ENCODE results near the gene LYSMD2. TPM values are rescaled to one million over a fixed set of nuclear protein-coding genes. Genes with fewer than 3 reads are reported as not detected.

Gene LYSMD2
- total and polyA plus RNA-seq, 2 experiments from 2014 or later, result 6.3 to 6.7 TPM

DNA sequence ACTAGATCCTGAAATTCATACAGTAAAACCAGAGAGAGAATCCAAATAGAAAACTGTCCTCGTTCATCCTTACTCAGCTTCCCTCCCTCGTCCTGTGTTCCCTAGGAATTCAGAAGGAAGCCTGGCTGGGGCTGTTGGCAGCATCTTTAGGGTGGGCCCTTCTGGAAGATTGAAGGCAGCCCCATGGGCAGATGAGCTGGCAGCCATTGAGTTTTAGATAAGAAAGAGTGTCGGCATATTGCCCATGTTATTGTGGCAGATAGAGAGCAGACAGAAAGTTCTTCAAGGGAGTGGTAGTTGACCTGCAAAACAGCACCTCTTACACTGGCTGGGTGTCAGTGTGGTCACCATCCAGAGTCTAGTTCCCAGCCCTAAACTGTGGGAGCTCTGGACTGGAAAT lies 37.5 kb upstream of the LYSMD2 start:
- H3K9me2 ChIP-seq (ENCODE audit: insufficient read depth), result no peaks in the 10 kb centered on the region
- no peaks in the 10 kb centered on the region for H3K79me2 ChIP-seq (ENCODE audit: insufficient read depth)
- no peaks in the 10 kb centered on the region for H3K9me3 ChIP-seq (ENCODE audit: low read depth)
- H3K4me3 ChIP-seq, result no peak overlapping the region
- H3K9ac ChIP-seq, result no peak overlapping the region
- H3K4me2 ChIP-seq (ENCODE audit: unreplicated experiment), result no peak overlapping the region
- TF ChIP-seq EZH2phosphoT487 (IDR thresholded peaks at IDR 0.05; ENCODE audit: insufficient read depth, low read depth) (no peak), EZH2 (IDR thresholded peaks at IDR 0.05; ENCODE audit: insufficient read depth, poor library complexity, severe bottlenecking) (no peak)
- DNase-seq, result no peak
- H3K4me1 ChIP-seq (ENCODE audit: insufficient read depth), result no peaks in the 10 kb centered on the region
- no peak overlapping the region for H2AFZ ChIP-seq
- WGBS, 2 experiments (ENCODE audit: low coverage in 1 of 2, low lambda C conversion rate in 2 of 2, missing lambda C conversion rate in 2 of 2), result 90 to 94% methylated on average over 3 of the region's 3 CpGs
- in situ Hi-C loops (cut with MboI), result loop anchor here (5.0 kb wide), 1 partner anchor 123 kb away; no protein-coding TSS in a partner anchor
- H3F3A ChIP-seq (ENCODE audit: insufficient read depth), result peaks cover 3% of the 10 kb centered on the region; the same call in 1 of the 2 replicates
- no peaks in the 10 kb centered on the region for H3K36me3 ChIP-seq (ENCODE audit: low read depth)
- no peaks in the 10 kb centered on the region for H3K27me3 ChIP-seq (replicated peaks; ENCODE audit: insufficient read depth)
- no peaks in the 10 kb centered on the region for H4K20me1 ChIP-seq (ENCODE audit: insufficient read depth)
- no peak overlapping the region for H3K27ac ChIP-seq

DNA sequence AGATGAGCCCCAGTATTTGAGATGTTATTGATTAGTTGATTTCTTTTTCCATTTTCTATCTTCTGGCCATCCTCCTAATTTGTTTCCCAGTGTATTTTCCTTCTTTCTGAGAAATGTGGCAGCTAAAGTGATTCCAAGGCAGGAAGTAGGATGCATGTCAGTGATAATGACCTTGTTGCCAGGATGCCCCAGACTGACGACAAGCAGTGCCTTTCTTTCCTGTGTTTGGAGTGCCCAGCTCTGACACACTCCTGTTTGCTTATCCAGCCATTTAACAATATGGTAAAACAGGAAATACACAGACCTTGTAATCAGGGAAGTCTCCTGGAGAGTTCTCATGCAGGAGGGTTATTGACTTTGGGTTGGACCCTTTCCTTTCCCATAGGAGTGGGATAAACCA lies 34.3 kb upstream of the LYSMD2 start:
- no peaks in the 10 kb centered on the region for H4K20me1 ChIP-seq (ENCODE audit: insufficient read depth)
- 62 to 74% methylated on average over 1 of the region's 1 CpG for WGBS, 2 experiments (ENCODE audit: low coverage in 1 of 2, low lambda C conversion rate in 2 of 2, missing lambda C conversion rate in 2 of 2)
- no peaks in the 10 kb centered on the region for H3K9me2 ChIP-seq (ENCODE audit: insufficient read depth)
- no peak for DNase-seq
- no peak for TF ChIP-seq EZH2phosphoT487 (IDR thresholded peaks at IDR 0.05; ENCODE audit: insufficient read depth, low read depth)
- TF ChIP-seq EZH2 (IDR thresholded peaks at IDR 0.05; ENCODE audit: insufficient read depth, poor library complexity, severe bottlenecking), result no peak
- no peaks in the 10 kb centered on the region for H3K27me3 ChIP-seq (replicated peaks; ENCODE audit: insufficient read depth)
- H3K79me2 ChIP-seq (ENCODE audit: insufficient read depth), result no peaks in the 10 kb centered on the region
- H3K27ac ChIP-seq, result no peak overlapping the region
- H3K9ac ChIP-seq, result no peak overlapping the region
- in situ Hi-C loops (cut with MboI), result loop anchor here (5.0 kb wide), 1 partner anchor 119 kb away; no protein-coding TSS in a partner anchor
- H2AFZ ChIP-seq, result no peak overlapping the region
- H3K36me3 ChIP-seq (ENCODE audit: low read depth), result no peaks in the 10 kb centered on the region
- H3K9me3 ChIP-seq (ENCODE audit: low read depth), result no peaks in the 10 kb centered on the region
- no peaks in the 10 kb centered on the region; the same call in 1 of the 2 replicates for H3F3A ChIP-seq (ENCODE audit: insufficient read depth)
- no peaks in the 10 kb centered on the region for H3K4me1 ChIP-seq (ENCODE audit: insufficient read depth)
- H3K4me2 ChIP-seq (ENCODE audit: unreplicated experiment), result no peak overlapping the region
- H3K4me3 ChIP-seq, result no peak overlapping the region

DNA sequence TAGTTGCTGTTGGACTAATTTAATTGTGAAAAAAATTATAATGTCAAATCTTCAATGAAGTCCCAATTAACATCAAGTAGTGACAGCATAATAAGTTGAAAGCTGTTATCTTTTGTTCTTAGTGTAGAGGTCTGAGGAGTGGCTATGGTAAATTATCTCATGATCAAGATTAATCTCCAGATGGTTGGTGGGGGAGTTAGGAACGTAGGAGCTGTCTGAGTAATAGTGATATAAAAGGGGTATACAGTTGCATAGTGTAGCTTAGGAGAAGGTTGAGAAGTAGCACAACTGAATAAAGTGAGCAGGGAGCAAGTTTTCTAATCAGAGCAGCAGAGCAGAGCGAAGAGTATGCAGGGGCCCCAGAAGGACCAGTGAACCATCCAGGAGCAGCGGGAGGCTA lies 33.4 kb upstream of the LYSMD2 start:
- H3K9me3 ChIP-seq (ENCODE audit: low read depth), result no peaks in the 10 kb centered on the region
- no peaks in the 10 kb centered on the region for H3K79me2 ChIP-seq (ENCODE audit: insufficient read depth)
- TF ChIP-seq EZH2 (IDR thresholded peaks at IDR 0.05; ENCODE audit: insufficient read depth, poor library complexity, severe bottlenecking), result no peak
- no peak for TF ChIP-seq EZH2phosphoT487 (IDR thresholded peaks at IDR 0.05; ENCODE audit: insufficient read depth, low read depth)
- H3K27ac ChIP-seq, result no peak overlapping the region
- no peak overlapping the region for H2AFZ ChIP-seq
- H3K27me3 ChIP-seq (replicated peaks; ENCODE audit: insufficient read depth), result no peaks in the 10 kb centered on the region
- H4K20me1 ChIP-seq (ENCODE audit: insufficient read depth), result no peaks in the 10 kb centered on the region
- no peak for DNase-seq
- no peaks in the 10 kb centered on the region for H3K36me3 ChIP-seq (ENCODE audit: low read depth)
- no peak overlapping the region for H3K9ac ChIP-seq
- H3K9me2 ChIP-seq (ENCODE audit: insufficient read depth), result no peaks in the 10 kb centered on the region
- no peaks in the 10 kb centered on the region for H3K4me1 ChIP-seq (ENCODE audit: insufficient read depth)
- H3K4me3 ChIP-seq, result no peak overlapping the region
- in situ Hi-C loops (cut with MboI), result loop anchor here (5.0 kb wide), 1 partner anchor 119 kb away; no protein-coding TSS in a partner anchor
- WGBS, 2 experiments (ENCODE audit: low coverage in 1 of 2, low lambda C conversion rate in 2 of 2, missing lambda C conversion rate in 2 of 2), result 70 to 78% methylated on average over 3 of the region's 3 CpGs
- H3F3A ChIP-seq (ENCODE audit: insufficient read depth), result no peaks in the 10 kb centered on the region
- no peak overlapping the region for H3K4me2 ChIP-seq (ENCODE audit: unreplicated experiment)

DNA sequence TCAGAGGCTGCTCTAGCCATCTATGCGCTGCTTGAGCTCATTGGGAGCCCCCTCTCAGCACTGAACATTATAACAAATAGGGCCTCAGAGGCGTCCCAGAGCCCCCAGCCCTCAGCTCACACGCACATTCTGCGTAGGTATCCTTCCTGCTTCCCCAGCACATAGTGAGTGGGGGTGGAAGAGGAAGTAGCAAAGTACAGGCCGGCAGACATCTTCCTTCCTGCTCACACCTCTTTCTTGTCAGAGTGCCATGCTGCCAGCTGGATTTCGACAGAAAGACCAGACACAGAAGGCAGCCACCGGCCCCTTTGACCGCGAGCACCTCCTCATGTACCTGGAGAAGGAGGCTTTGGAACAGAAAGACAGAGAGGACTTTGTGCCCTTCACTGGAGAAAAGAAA lies 30.6 kb upstream of the LYSMD2 start:
- 74 to 80% methylated on average over 9 of the region's 9 CpGs for WGBS, 2 experiments (ENCODE audit: low coverage in 1 of 2, low lambda C conversion rate in 2 of 2, missing lambda C conversion rate in 2 of 2)

DNA sequence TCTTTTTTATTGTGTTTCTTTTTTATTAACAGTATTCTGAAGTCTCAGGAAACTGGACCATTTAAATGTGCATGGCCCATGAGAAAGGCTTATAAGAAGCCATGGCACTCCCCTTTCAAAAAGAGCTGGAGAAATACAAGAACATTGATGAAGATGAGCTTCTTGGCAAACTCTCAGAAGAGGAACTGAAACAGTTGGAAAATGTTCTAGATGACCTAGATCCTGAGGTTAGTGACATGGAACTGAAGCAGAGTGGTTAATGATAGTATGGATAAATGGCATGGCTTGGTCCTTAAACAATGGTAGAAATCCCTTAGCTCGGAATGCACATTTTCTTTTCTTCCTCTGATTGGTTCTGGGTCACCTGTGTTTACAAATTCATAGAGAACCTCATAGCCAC lies 28.9 kb upstream of the LYSMD2 start:
- 92 to 98% methylated on average over 1 of the region's 1 CpG for WGBS, 2 experiments (ENCODE audit: low coverage in 1 of 2, low lambda C conversion rate in 2 of 2, missing lambda C conversion rate in 2 of 2)
- Histone ChIP-seq H3K27ac (no peak overlapping the region), H3F3A (ENCODE audit: insufficient read depth) (no peaks in the 10 kb centered on the region), H3K4me2 (ENCODE audit: unreplicated experiment) (no peak overlapping the region), H3K4me1 (ENCODE audit: insufficient read depth) (no peaks in the 10 kb centered on the region), H3K9me2 (ENCODE audit: insufficient read depth) (no peaks in the 10 kb centered on the region), H3K9ac (no peak overlapping the region), H3K9me3 (ENCODE audit: low read depth) (no peaks in the 10 kb centered on the region), H2AFZ (no peak overlapping the region), H4K20me1 (ENCODE audit: insufficient read depth) (no peaks in the 10 kb centered on the region), H3K4me3 (no peak overlapping the region), H3K36me3 (ENCODE audit: low read depth) (no peaks in the 10 kb centered on the region), H3K79me2 (ENCODE audit: insufficient read depth) (no peaks in the 10 kb centered on the region), H3K27me3 (replicated peaks; ENCODE audit: insufficient read depth) (no peaks in the 10 kb centered on the region)
- no peak for DNase-seq
- in situ Hi-C loops (cut with MboI), result no loop called here
- no peak for TF ChIP-seq EZH2phosphoT487 (IDR thresholded peaks at IDR 0.05; ENCODE audit: insufficient read depth, low read depth)
- no peak for TF ChIP-seq EZH2 (IDR thresholded peaks at IDR 0.05; ENCODE audit: insufficient read depth, poor library complexity, severe bottlenecking)

More for the DNA sequence above, 30.6 kb upstream of the LYSMD2 start:
- TF ChIP-seq EZH2 (IDR thresholded peaks at IDR 0.05; ENCODE audit: insufficient read depth, poor library complexity, severe bottlenecking), result no peak
- TF ChIP-seq EZH2phosphoT487 (IDR thresholded peaks at IDR 0.05; ENCODE audit: insufficient read depth, low read depth), result no peak
- H3K27ac ChIP-seq, result no peak overlapping the region
- H3K79me2 ChIP-seq (ENCODE audit: insufficient read depth), result no peaks in the 10 kb centered on the region
- no peak overlapping the region for H3K4me2 ChIP-seq (ENCODE audit: unreplicated experiment)
- no peak overlapping the region for H2AFZ ChIP-seq
- no peaks in the 10 kb centered on the region for H3K4me1 ChIP-seq (ENCODE audit: insufficient read depth)
- H3K4me3 ChIP-seq, result no peak overlapping the region
- no peak for DNase-seq
- in situ Hi-C loops (cut with MboI), result no loop called here
- no peaks in the 10 kb centered on the region for H4K20me1 ChIP-seq (ENCODE audit: insufficient read depth)
- H3F3A ChIP-seq (ENCODE audit: insufficient read depth), result no peaks in the 10 kb centered on the region
- H3K27me3 ChIP-seq (replicated peaks; ENCODE audit: insufficient read depth), result no peaks in the 10 kb centered on the region
- no peaks in the 10 kb centered on the region for H3K9me2 ChIP-seq (ENCODE audit: insufficient read depth)
- no peaks in the 10 kb centered on the region for H3K36me3 ChIP-seq (ENCODE audit: low read depth)
- H3K9ac ChIP-seq, result no peak overlapping the region
- no peaks in the 10 kb centered on the region for H3K9me3 ChIP-seq (ENCODE audit: low read depth)
